Stimulated activated CD4-positive, alpha-beta T cell treated with anti-CD3 and anti-CD28 coated beads, Interleukin-15, amount 100 ng/mL, for 24 hours (primary cell): ENCODE data around the gene SCN2A.

ENCODE experiments used
- DNase-seq: peaks from one replicate; pipeline ENCODE4 v3.0.0-alpha.2; 2020

Gene SCN2A

GRCh38 chr2:165428926-165429325 lies 189.7 kb downstream of the SCN2A start:
- no peak for DNase-seq

- no peak for DNase-seq
Observed at GRCh38 chr2:165431014-165431413, 191.8 kb downstream of the SCN2A start.

GRCh38 chr2:165432234-165432966 lies 193.2 kb downstream of the SCN2A start:
- no peak for DNase-seq

DNA sequence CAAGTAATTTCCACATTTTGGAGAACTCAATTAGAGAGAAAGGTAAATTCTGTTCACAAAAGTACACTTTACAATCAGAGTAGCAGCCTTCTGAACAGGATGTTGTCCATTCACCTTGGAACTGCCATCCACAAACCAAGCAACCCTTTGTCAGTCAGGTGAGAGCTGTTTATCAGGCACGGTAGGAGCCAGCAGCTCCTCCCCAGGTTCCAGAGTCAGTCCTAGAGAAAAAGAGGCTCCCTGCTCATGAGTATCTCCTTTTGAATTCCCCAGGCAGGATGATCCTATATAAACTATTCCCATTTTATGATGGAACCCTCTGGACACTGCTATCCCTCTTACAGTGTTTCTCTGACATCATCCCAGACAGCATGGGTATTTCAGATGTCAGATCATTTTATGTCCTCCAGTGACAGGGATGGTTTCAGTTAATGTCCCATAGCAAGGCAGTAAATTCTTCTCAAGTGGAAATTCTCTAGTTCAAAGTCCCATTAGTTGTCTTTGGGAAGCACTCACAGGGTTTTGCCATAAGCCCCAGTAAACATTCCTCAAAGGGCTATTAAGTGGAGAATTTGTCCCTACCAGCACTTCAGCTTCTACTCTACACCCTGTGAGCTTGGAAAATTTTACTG lies 195.8 kb downstream of the SCN2A start:
- DNase-seq: no peak

GRCh38 chr2:165435611-165436010 lies 196.4 kb downstream of the SCN2A start:
- DNase-seq: no peak

DNA sequence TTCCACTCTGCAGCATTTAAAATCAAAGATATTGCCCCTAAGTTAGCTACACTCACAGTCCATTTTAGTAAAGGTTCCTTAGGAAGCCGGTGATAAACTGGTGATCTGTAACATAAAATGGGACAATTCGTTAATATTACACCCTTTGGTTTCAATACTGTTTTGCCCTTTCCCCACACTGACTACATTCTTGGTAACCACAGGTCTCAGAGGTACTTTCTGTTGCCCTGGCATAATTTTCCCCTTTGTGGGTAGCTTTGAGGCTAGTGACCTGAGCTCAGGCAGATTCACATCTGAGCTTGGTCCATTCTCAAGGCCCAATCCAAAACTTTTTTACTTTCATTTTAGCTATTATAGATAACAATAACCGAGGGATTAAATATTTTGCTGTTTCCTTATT lies 197.3 kb downstream of the SCN2A start:
- no peak for DNase-seq

- no peak for DNase-seq
Observed at GRCh38 chr2:165440367-165440766, 201.2 kb downstream of the SCN2A start.
